ENCODE data around the gene APOM.

APOM gene

GRCh38 chr6:31642798-31643570 lies 12.7 kb upstream of the APOM start:
- H3K4me3 ChIP-seq (ENCODE audit: control insufficient read depth, low read depth, low read length) = no peak overlapping the region
- no peak for DNase-seq (ENCODE audit: low read depth)
- no peak for TF ChIP-seq CTCF (conservative IDR thresholded peaks at IDR 0.05; ENCODE audit: control insufficient read depth, insufficient read depth, low read depth, low read length)

GRCh38 chr6:31643818-31644454 lies 11.8 kb upstream of the APOM start:
- no peak for DNase-seq (ENCODE audit: low read depth)
- TF ChIP-seq CTCF (conservative IDR thresholded peaks at IDR 0.05; ENCODE audit: control insufficient read depth, insufficient read depth, low read depth, low read length) = no peak
- no peak overlapping the region for H3K4me3 ChIP-seq (ENCODE audit: control insufficient read depth, low read depth, low read length)

GRCh38 chr6:31645325-31645724 lies 10.4 kb upstream of the APOM start:
- no peak for DNase-seq (ENCODE audit: low read depth)
- no peak overlapping the region for H3K4me3 ChIP-seq (ENCODE audit: control insufficient read depth, low read depth, low read length)
- no peak for TF ChIP-seq CTCF (conservative IDR thresholded peaks at IDR 0.05; ENCODE audit: control insufficient read depth, insufficient read depth, low read depth, low read length)

- TF ChIP-seq CTCF (conservative IDR thresholded peaks at IDR 0.05; ENCODE audit: control insufficient read depth, insufficient read depth, low read depth, low read length) = no peak
- peak; percentile 82 for DNase-seq (ENCODE audit: low read depth)
- H3K4me3 ChIP-seq (ENCODE audit: control insufficient read depth, low read depth, low read length) = peak overlapping the region; percentile 84
These were observed 4.0 kb upstream of the APOM start for GRCh38 chr6:31651602-31652191.

GRCh38 chr6:31652925-31653724 lies 2.6 kb upstream of the APOM start:
- no peak for DNase-seq (ENCODE audit: low read depth)

More at GRCh38 chr6:31652925-31653724, 2.6 kb upstream of the APOM start:
- peak overlapping the region; percentile 84 for H3K4me3 ChIP-seq (ENCODE audit: control insufficient read depth, low read depth, low read length)
- TF ChIP-seq CTCF (conservative IDR thresholded peaks at IDR 0.05; ENCODE audit: control insufficient read depth, insufficient read depth, low read depth, low read length) = no peak

Data from fibroblast of mammary gland (primary cell).